GOT3 (cell line): ENCODE measurements around the gene LAD1.

ENCODE experiments used
- DNase-seq: peaks from one replicate; lab custom pipeline; 2025; ENCODE audit warnings: mixed read lengths; lab: John Stamatoyannopoulos, UW

LAD1 gene, protein sequence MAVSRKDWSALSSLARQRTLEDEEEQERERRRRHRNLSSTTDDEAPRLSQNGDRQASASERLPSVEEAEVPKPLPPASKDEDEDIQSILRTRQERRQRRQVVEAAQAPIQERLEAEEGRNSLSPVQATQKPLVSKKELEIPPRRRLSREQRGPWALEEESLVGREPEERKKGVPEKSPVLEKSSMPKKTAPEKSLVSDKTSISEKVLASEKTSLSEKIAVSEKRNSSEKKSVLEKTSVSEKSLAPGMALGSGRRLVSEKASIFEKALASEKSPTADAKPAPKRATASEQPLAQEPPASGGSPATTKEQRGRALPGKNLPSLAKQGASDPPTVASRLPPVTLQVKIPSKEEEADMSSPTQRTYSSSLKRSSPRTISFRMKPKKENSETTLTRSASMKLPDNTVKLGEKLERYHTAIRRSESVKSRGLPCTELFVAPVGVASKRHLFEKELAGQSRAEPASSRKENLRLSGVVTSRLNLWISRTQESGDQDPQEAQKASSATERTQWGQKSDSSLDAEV

DNA sequence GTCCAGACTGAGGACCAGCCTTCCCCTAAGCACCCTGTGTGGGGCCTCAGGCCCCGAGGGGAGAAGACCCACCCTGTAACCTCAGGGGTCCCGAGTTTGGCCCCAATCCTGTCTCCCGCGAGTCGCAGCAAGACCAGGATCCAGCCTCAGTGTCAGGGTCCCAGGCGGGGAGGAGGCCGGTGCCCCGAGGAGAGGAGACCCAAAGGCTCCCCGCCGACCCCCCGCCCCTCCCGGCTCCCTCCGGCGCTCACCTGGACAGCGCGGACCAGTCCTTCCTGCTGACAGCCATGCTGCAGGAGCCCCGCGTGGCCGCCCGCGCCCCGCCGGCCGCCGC, at the start of gene LAD1:
Gene LAD1, minus strand, starts transcription at position 307 of the 334 bp plus-strand sequence. Its CDS starts 18 bp downstream, at position 289.
- no peak for DNase-seq

DNA sequence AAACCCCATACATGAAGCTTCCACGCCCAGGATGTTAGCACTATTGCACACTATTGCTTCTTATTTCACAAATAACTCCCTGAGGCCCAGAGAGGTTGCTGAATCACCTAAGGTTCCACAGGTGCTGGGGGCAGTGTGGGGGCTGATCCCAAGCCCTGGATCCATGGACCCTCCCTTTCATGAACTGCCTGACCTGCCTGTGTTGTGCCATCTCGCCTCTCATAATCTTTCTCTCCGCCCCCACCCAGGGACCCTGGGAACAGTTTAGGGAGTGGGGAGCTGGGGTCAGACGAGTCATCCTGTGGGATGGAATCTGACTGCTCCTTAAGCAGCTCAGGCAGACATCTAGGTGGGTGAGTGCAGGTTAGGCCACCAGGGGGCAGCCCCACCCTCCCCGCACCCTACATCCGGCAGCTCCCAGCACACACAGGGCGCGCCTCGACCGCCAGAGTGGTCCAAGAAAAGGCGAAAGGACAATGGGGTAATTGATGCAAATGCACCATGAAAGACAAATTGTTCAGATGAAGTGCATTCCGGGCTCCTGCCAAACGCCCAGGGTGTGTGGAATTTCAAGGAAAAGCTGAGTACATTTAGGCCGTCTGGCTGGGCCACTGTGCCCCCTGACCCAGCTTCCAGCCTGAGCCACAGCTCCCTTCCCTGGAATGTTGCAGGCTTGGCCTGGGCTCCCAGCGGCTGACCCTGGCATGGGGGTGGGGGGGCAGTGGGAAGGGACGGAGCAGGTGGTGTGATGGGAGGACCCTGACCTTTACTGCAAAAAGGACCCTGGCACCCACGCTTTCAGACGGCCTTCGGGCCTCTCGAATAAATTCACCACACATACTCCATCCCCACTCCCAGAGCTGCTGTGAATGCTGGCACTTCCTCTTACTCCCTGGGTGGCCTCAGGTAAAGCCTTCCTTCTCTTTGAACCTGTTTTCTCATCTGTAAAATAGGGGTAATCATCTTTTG, 49.1 kb upstream of the LAD1 start:
- peak; percentile 87 for DNase-seq

DNA sequence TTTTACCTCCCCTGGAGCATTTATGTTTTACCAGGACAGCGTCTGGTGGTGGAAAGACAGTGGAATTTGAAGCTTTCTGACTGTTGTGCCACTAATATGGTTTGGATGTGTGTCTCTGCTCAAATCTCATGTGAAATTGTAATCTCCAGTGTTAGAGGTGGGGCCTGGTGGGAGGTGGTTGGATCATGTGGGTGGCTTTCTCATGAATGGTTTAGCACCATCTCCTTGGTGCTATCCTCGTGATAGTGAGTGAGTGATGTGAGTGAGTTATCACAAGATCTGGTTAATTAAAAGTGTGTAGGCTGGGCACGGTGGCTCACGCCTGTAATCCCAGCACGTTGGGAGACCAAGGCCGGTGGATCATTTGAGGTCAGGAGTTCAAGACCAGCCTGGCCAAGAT, 46.2 kb upstream of the LAD1 start:
- no peak for DNase-seq

DNA sequence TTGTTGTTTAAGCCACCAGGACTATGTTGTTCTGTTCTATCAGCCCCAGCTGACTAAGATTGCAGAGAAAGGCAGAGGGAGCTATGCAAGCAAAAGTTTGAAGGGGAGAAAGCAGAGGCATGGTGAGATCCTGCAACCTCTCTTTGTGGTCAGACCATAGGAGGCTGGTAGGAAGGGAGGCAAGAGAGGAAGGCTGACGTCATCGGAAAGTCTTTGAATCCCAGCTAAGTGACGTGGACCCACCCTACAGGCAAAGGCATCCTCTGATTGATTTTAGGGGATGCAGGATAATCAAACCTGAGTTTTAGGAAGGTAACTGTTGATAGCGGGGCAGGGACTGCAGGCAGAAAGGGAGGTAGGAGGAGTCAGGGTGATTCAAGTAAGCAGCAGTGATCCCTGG, 45.7 kb upstream of the LAD1 start:
- DNase-seq, result no peak

DNA sequence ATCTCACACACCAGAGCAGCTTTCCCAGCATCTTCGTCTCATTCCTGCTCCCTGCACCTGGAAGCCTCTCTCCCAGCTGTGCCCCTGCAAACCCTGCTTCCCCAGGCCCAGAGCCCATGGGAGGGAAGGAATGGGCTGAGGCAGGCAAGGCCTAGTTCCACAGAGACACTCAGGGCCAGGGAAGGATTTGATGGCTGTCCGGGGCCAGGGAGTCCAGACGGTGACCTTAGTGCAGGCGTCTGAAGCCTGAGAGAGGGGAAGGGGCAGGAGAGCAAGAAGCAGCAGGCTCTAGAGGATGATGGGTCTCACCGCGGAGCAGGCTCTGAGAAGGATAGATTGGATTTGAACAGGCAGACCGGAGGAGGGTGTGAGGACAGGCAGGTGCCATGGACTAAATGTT, 44.6 kb upstream of the LAD1 start:
- no peak for DNase-seq

DNA sequence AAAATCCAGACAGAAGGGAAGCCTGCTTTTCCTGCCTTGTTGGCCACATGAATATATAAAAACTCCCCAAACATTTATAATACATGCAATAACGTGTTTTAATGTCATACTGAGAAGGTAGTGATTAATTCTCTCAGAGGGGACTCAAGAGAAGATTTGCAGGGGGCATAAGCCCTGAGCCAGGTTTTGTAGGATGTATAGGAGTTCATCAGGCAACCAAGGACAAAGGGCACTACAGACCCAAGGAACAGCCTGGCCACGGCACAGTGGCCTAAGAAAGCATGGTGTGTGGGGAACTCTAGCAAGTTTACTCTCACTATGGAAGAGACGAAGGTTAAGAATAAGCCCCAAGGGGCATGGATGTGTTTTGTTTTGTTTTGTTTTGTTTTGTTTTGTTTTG, 37.8 kb upstream of the LAD1 start:
- no peak for DNase-seq

DNA sequence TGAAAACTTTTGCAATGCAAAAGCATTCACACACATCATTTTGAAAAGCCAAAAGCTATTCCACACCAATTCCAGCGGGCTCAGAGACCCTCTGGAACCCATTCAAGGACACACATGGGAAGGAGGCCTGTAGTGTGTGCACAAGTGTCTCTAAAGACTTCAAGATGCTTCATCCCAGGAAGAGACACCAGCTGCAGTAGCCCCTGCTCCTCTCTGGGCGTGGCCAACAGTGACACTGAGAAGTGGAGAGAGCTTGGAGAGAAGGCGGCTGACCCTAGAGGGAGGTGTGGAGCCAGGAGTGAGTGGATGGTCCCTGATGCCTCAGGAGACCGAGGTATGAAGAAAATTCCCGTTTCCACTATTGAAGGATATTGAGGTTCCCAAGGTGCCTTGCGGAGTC, 37.3 kb upstream of the LAD1 start:
- DNase-seq, result no peak

DNA sequence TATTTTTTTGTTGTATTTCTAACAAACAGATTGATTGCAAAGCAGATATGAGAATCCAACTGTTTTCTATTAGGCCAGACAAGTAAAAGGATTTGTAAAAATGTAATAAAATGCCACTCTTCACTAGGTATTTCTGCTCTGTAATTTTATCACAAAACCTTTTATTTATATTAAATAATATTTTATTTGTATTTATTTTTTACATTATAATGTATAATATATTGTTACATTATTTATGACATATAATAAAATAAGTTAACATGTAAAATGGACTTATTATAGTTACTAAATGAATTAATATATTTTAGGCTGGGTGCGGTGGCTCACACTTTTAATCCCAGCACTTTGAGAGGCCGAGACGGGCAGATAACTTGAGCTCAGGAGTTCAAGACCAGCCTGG, 35.1 kb upstream of the LAD1 start:
- DNase-seq, result no peak

DNA sequence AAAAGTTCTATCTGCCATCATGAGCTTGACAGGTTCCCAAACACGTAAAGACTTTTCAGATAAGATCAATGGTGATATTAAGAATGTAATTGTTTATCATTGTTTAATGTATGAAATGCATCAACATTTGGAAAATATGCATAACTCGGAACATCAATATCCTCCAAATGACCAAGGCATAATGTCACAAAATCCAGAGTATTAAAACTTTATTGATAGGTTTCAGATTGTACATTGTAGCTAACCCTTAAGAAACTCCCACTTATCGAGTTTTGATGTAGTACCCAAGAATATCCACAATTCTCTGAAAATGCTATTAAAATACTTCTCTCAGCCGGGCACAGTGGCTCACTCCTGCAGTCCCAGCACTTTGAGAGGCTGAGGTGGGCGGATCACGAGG, 34.5 kb upstream of the LAD1 start:
- DNase-seq, result no peak

DNA sequence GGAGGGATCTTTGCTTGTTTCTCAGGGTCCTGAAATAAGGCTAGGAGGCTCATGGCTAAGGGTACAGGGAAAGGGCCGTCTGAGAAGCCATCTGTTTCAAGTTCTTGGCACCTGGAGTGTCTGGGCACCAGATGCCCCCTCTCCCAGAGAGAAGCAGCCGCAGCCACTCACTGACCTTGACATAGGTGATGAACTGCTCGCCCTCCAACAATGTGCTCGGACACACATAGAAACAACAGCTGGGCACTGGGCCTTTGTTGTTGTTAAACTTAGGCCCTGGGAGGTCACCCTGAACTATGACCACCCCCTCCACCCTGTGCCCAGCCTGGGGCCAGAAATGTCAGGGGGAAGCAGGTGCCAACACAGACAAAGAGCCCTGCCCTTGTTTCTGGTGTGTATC, 31.7 kb upstream of the LAD1 start:
- DNase-seq, result no peak

DNA sequence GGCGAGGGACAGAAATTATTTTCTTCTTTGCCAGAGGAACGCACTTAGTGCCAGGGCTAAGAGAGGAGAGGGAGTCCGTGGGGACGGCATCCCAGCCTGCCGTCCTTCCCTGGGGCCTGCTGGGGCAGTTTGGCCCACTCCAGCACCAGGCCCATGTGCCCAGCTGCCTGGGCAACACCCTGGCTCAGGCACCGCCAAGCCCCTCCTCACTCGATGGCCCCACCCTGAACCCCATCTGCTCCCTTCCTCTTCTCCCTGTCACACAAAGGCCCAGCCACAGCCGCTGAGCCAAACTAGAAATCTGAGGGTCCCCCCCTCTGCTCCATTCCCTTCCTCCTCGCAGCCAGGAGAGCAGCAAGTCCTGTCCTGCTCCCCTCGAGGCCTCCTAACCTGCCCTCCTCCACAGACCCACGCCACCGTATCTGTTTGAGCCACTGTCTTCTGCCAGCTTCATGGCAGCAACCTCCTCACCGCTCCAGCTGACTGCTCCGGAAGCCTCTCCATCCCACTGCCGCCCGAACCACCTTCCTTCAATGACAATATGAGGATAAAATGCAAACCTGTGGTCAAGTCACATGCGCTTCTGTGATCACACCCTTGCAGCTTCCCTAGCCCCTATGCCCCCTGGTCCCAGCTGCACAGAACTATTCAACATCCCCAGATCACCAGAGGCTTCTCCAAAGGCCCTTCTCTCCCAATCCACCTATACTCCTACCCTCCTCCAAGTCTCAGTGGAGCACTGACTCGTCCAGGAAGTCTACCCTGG, 30.8 kb upstream of the LAD1 start:
- no peak for DNase-seq

DNA sequence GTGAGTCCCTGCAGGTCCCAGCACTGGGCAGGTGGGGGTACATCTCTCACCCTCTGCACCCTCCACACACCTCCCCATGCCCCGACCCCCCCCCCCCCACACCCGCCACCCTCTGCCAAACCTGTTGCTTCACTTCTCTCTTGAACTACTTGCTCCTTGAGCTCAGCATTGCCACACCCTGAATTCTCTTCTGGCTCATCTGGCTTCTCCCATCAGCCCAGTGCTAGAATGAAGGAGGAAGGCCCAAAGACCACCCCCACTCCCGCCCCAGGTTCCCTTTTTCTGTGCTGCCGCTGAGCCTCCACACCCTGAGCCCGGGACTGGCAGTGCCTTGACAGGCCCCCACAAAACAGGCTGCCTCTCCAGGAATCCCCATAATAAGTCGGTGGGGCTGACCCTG, 28.8 kb upstream of the LAD1 start:
- no peak for DNase-seq

DNA sequence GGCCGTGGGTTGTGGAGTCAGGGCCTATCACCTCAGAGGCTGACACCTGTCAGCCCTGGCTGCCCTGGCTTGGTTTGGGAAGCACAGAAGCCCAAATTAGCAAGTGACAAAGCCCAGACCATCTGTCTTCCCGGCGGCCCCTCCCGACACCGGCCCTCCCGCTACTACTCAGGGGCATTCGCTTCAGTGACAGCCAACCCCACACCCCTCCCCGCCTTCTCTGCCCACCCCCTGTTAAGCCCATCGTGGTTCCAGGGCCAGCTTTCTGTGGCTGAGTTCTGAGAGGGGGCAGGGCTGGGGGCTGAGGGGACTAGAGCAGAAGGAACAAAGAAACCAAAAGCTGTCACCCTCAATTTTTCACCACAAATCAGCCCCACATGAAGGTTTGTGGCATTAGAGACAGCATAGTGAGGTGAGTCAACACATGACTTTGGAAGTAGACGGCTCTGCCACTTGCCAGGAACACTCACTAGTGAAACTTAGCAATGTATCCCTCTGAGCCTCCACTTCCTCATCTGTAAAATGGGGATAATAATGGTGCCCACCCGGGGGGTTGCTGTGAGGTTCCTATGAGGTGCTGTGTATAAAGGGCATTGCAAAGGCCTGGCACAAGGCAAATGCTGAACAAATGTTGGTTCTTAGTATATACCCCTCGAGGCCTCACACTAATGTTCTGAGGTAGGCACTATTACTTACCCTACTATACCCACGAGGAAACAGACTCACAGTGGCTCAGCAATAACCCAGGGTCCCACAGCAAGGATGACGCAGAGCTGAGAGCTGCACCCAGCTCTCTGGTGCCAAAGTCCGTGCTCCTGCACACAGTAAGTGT, 27.6 kb upstream of the LAD1 start:
- DNase-seq, result no peak

DNA sequence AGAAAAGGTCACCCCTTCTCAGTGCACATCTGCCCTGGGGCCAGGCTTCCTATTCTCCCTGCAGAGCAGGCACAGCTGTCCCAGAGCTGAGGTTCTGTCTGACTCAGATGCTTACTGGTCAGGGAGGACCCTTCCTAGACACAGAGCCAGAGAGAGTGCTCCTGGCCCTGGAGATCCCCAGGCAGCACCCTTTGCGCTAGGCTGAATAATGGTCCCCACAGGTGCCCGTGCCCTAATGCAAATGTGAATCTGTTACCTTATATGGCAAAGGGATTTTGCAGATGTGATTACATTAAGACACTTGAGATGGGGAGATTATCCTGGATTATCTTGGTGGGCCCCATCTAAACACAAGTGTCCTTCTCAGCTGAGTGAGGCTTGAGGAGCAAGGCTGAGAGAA, 25.0 kb upstream of the LAD1 start:
- DNase-seq, result no peak

DNA sequence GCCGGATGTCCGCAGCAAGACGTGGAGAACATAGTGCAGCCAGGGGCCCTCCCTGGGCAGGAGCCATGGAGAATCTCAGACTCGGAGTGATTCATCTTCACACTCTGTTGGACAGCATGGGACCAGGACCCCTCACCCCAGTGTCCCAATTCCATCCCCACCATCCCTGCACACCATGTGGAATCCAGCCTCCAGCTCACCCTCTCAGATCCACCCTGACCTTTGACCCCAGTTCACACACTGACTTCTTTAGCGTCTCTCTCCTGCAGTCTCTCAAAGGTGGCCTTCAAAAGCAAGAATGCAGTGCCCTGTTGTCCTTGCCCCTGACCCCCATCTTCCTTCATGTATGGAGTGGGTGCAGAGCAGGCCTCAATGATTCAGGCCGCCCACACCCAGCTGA, 24.5 kb upstream of the LAD1 start:
- DNase-seq, result no peak

DNA sequence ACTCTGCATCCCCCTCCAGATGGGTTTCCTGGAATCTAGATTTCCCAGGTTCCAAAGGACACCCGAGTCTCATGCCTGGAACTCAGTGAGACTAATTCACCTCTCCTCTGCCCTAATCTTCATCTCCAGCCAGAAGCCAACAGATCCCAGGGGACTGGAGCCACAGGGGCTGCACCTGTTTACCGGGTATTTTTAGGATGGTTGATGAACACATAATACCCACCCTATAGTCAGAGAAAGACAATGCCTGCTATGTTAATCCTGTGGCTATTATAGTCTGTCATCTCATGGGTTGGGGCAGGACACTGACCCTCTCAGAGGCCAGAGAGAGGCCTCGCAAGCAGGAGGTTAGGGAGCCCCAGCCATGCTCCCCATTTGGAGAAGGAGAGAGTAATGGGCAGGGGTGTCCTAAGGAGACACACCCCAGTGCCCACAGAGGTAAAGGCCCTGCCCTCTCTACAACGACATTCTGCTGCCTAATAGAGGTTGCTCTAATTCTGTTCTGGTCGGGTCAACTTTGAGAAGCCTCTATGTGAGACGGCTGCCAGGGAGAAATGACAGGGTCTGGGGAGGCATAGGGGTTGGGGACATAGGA, 23.4 kb upstream of the LAD1 start:
- DNase-seq, result no peak

DNA sequence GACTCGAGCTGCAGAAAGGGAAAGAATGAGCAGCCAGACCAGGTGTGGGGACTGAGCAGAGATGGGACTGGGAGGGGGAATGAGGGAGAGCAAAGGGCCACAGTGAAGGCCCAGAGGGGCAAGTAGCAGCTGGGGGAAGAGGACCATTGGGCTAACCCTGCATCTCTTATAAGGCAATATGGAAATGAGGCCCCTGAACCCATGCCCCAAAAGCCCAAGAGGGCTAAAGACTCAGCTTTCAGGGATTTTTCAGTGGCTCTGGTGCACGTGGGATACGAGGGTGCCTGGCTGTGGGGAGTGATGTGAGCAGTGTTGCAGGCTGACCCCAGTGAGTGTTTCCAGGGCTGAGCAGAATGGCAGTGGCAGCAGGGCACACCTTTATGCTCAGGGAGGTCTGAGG, 22.9 kb upstream of the LAD1 start:
- DNase-seq, result no peak

DNA sequence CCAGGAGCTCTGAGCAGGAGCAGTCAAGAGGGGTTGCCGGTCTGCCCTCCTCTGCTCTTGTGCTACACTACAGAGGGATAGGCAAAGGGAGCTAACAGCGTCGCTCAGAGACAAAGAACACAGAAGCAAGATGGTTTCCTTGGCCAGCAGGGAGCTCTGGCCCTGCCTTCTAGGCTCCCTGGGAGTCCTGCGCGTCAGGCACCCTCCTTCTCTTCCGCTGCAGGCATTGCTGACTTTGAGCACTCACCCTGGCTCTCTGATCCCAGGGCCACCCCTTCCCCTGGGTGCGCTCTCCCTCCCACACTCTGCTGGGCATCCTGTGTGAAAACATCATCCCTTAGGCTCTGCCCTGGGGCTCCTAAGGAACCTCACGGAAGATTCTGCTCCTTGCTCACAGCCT, 21.9 kb upstream of the LAD1 start:
- DNase-seq, result no peak

DNA sequence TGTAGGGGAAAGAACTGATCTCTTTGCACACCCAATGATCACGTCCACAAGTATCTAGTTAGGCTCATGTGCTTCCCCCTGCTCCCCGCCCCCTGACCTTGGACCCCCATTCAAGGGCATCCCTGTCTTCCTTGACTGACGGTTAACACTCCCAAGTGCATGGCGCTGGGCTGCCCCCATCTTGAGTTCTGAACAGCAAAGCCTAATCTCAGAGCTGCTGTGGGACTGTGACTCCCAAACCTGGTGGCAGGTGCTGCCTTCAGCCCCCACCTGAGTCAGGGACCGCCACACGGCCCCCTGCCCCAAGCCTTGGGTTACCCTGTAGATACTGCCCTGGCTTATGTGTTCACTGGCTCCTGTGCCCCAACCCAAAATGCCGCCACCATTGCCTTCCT, 21.5 kb upstream of the LAD1 start:
- no peak for DNase-seq

DNA sequence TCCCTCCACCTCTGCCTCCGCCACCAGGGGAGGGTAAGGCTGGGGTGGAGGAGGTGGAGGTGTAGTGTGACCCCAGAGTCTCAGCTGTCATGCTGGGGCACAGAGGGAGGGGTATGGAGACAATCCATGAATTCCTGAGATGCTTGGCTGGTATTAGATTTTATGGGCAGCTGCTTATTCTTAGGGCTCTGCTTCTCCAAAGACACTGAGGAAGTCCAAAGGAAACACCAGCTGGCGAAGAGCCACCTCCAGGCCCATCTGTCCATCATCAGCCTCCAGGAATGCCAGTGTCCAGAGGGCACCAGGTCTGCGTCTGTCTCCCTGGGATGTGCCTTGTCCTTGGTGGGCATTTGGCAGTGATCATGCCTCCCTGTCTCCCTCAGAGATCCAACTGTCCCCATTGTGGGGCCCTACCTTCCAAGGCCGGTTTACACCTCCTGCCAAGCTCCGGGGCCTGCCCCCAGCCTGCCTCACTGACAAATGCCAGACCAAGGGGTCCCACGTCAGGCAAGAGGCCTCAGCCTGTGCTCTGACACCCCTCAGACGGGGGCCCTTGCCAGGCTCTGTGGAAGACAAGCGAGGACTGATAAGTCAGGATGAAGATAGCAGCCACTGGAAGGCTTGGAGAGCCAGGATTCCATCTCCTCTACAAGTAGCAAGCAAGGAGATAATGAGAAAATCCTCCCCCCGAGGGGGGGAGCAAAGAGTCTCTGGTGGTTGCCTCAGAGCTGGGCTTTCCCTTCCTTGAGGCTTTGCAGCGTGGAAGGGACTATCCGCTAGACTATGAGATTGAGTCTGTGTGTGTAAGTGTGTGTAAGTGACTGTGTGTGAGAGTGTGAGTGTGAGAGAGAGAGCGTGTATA, 20.9 kb upstream of the LAD1 start:
- DNase-seq, result no peak
